ENCODE results near the gene SAMD11. TPM values are rescaled to one million over a fixed set of nuclear protein-coding genes. Genes with fewer than 3 reads are reported as not detected.

SAMD11 gene
- total RNA-seq, 2 experiments from 2014 or later: not detected

- H3K27me3 ChIP-seq (ENCODE audit: control insufficient read depth in 1 of 2, insufficient read depth in 2 of 2, low read length in 2 of 2): peaks cover 27 to 37% of the 10 kb centered on the region in 2 experiments
- peaks cover 45% of the 10 kb centered on the region for H3K27me3 Mint-ChIP-seq
- TF ChIP-seq CTCF (IDR thresholded peaks at IDR 0.05): no peak
- CTCF ChIA-PET: interaction anchor here (1.2 kb wide), 1 partner anchor 14 kb away, joined by 4 read pairs; no protein-coding TSS in a partner anchor
- no peaks in the 10 kb centered on the region for H3K36me3 ChIP-seq (ENCODE audit: insufficient read depth, low read length)
- no peaks in the 10 kb centered on the region for H3K9me3 Mint-ChIP-seq
- no peak overlapping the region for H3K4me3 ChIP-seq (ENCODE audit: low read length)
- no peaks in the 10 kb centered on the region for H3K36me3 Mint-ChIP-seq (ENCODE audit: low read depth)
- H3K4me1 ChIP-seq (ENCODE audit: insufficient read depth, low read length): peaks cover 24% of the 10 kb centered on the region
- H3K9me3 ChIP-seq (ENCODE audit: control insufficient read depth in 1 of 2, insufficient read depth in 1 of 2, low read length in 2 of 2): peaks cover 0 to 15% of the 10 kb centered on the region in 2 experiments
- peak overlapping the region; percentile 48 for H3K4me3 Mint-ChIP-seq
- ATAC-seq (ENCODE audit: poor library complexity) (no peak), DNase-seq (peak in 2 of 14 experiments; percentile 32)
- H3K27ac ChIP-seq (ENCODE audit: low read depth in 1 of 2, low read length in 2 of 2): no peak overlapping the region
- H3K4me1 Mint-ChIP-seq (ENCODE audit: low read depth): peaks cover 11% of the 10 kb centered on the region
- intact Hi-C loops (cut with DNase I, micrococcal nuclease): loop anchor here (2.0 to 10.0 kb wide), 3 partner anchors 15 to 159 kb away; partner anchors contain the start of gene NOC2L (in 1 of the 2)
- H3K27ac Mint-ChIP-seq: no peak overlapping the region
- POLR2A ChIA-PET: no interaction called here
Observed at GRCh38 chr1:905811-906599, 17.7 kb upstream of the SAMD11 start.

GRCh38 chr1:906600-907420, 16.9 kb upstream of the SAMD11 start:
- TF ChIP-seq CTCF (IDR thresholded peaks at IDR 0.05): no peak
- H3K4me3 ChIP-seq (ENCODE audit: low read length): no peak overlapping the region
- peaks cover 15% of the 10 kb centered on the region for H3K4me1 Mint-ChIP-seq (ENCODE audit: low read depth)
- ChIA-PET POLR2A (no interaction called here), CTCF (no interaction called here)
- intact Hi-C loops (cut with DNase I, micrococcal nuclease): loop anchor here in 1 of 2 experiments (5.0 to 10.0 kb wide), 2 partner anchors 50 to 158 kb away; partner anchors contain the start of gene NOC2L
- no peaks in the 10 kb centered on the region for H3K36me3 ChIP-seq (ENCODE audit: insufficient read depth, low read length)
- no peaks in the 10 kb centered on the region for H3K36me3 Mint-ChIP-seq (ENCODE audit: low read depth)
- H3K9me3 ChIP-seq (ENCODE audit: control insufficient read depth in 1 of 2, insufficient read depth in 1 of 2, low read length in 2 of 2): peaks cover 0 to 15% of the 10 kb centered on the region in 2 experiments
- H3K27me3 Mint-ChIP-seq: peaks cover 52% of the 10 kb centered on the region
- ATAC-seq (ENCODE audit: poor library complexity) (no peak), DNase-seq (peak in 4 of 14 experiments; percentile 21 to 70 (median 34))
- no peak overlapping the region for H3K27ac Mint-ChIP-seq
- H3K4me3 Mint-ChIP-seq: peak overlapping the region; percentile 25
- no peak overlapping the region for H3K27ac ChIP-seq (ENCODE audit: low read depth in 1 of 2, low read length in 2 of 2)
- peaks cover 27 to 44% of the 10 kb centered on the region in 2 experiments for H3K27me3 ChIP-seq (ENCODE audit: control insufficient read depth in 1 of 2, insufficient read depth in 2 of 2, low read length in 2 of 2)
- no peaks in the 10 kb centered on the region for H3K9me3 Mint-ChIP-seq
- peaks cover 24% of the 10 kb centered on the region for H3K4me1 ChIP-seq (ENCODE audit: insufficient read depth, low read length)

GRCh38 chr1:907611-908451, 15.9 kb upstream of the SAMD11 start:
- H3K4me1 ChIP-seq (ENCODE audit: insufficient read depth, low read length): peaks cover 24% of the 10 kb centered on the region
- ATAC-seq (ENCODE audit: poor library complexity) (no peak), DNase-seq (peak in 3 of 14 experiments; percentile 3 to 21 (median 20))
- peaks cover 27 to 48% of the 10 kb centered on the region in 2 experiments for H3K27me3 ChIP-seq (ENCODE audit: control insufficient read depth in 1 of 2, insufficient read depth in 2 of 2, low read length in 2 of 2)
- intact Hi-C loops (cut with DNase I, micrococcal nuclease): loop anchor here in 1 of 2 experiments (5.0 to 10.0 kb wide), 2 partner anchors 49 to 157 kb away; partner anchors contain the start of gene NOC2L
- TF ChIP-seq CTCF (IDR thresholded peaks at IDR 0.05): no peak
- no peak overlapping the region for H3K27ac ChIP-seq (ENCODE audit: low read depth in 1 of 2, low read length in 2 of 2)
- no peaks in the 10 kb centered on the region for H3K36me3 ChIP-seq (ENCODE audit: insufficient read depth, low read length)
- no peak overlapping the region for H3K4me3 ChIP-seq (ENCODE audit: low read length)
- H3K9me3 Mint-ChIP-seq: no peaks in the 10 kb centered on the region
- CTCF ChIA-PET: no interaction called here
- H3K27ac Mint-ChIP-seq: no peak overlapping the region
- H3K9me3 ChIP-seq (ENCODE audit: control insufficient read depth in 1 of 2, insufficient read depth in 1 of 2, low read length in 2 of 2): peaks cover 0 to 15% of the 10 kb centered on the region in 2 experiments
- H3K4me1 Mint-ChIP-seq (ENCODE audit: low read depth): peaks cover 19% of the 10 kb centered on the region
- no peak overlapping the region for H3K4me3 Mint-ChIP-seq
- no peaks in the 10 kb centered on the region for H3K36me3 Mint-ChIP-seq (ENCODE audit: low read depth)
- peaks cover 56% of the 10 kb centered on the region for H3K27me3 Mint-ChIP-seq
- POLR2A ChIA-PET: no interaction called here
